ENCODE results near the gene CHRND. TPM values are rescaled to one million over a fixed set of nuclear protein-coding genes. Genes with fewer than 3 reads are reported as not detected.

CHRND gene
- total and polyA plus RNA-seq, 4 donors, result not detected

DNA sequence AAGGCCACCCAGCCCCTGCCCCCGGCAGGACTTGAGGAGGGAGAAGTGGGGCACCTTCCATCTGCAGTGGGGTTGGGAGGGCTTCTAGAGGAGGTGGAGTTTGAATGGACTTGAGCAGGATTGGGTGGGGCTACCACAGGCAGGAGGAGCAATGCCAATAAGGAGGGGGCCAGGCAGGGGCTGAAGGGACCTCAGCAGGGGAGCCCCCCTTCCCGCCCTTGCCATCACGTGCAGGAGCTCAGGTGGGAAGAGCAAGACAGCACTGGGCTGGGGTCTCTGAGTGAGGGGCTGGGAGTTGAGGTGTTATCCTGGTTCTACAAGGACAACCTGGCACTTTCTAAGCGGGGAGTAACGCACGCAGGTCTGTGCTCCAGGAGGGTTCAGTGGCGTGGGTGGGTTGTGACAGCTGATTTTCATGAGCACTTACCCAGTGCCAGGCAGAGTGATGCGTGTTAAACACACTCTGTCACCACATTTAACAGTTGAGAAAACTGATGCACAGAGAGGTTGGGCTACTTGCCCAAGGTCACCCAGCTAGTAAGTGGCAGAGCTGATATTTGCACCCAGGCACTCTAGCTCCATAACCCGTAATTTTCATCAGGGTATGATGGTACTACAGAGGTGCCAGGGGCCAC lies 4.8 kb downstream of the CHRND start:
- Histone ChIP-seq H3K9ac (ENCODE audit: low read depth in 1 of 2, low read length in 2 of 2) (no peak overlapping the region), H3K27ac (ENCODE audit: low read depth in 1 of 2, low read length in 2 of 2) (no peak overlapping the region), H3K4me1 (ENCODE audit: control insufficient read depth in 4 of 4, insufficient read depth in 4 of 4, low read length in 3 of 4) (no peaks in the 10 kb centered on the region), H3K9me3 (ENCODE audit: control insufficient read depth in 4 of 4, low read length in 3 of 4) (no peaks in the 10 kb centered on the region), H3K4me3 (ENCODE audit: low read depth in 1 of 3, low read length in 3 of 3) (no peak overlapping the region), H3K36me3 (ENCODE audit: control insufficient read depth in 4 of 4, insufficient read depth in 3 of 4, low read depth in 1 of 4, low read length in 3 of 4) (no peaks in the 10 kb centered on the region), H3K27me3 (ENCODE audit: control insufficient read depth in 4 of 4, insufficient read depth in 4 of 4, low read length in 3 of 4) (peaks cover 0 to 2% (median 0%) of the 10 kb centered on the region in 4 donors)
- DNase-seq (ENCODE audit: low spot score), result no peak
- WGBS, result 77% methylated on average over 9 of the region's 9 CpGs
- TF ChIP-seq, protein P1, sequence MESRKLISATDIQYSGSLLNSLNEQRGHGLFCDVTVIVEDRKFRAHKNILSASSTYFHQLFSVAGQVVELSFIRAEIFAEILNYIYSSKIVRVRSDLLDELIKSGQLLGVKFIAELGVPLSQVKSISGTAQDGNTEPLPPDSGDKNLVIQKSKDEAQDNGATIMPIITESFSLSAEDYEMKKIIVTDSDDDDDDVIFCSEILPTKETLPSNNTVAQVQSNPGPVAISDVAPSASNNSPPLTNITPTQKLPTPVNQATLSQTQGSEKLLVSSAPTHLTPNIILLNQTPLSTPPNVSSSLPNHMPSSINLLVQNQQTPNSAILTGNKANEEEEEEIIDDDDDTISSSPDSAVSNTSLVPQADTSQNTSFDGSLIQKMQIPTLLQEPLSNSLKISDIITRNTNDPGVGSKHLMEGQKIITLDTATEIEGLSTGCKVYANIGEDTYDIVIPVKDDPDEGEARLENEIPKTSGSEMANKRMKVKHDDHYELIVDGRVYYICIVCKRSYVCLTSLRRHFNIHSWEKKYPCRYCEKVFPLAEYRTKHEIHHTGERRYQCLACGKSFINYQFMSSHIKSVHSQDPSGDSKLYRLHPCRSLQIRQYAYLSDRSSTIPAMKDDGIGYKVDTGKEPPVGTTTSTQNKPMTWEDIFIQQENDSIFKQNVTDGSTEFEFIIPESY (IDR thresholded peaks at IDR 0.05), result no peak
- TF ChIP-seq SP1 (IDR thresholded peaks at IDR 0.05) (no peak), EGR1 (IDR thresholded peaks at IDR 0.05; ENCODE audit: low read depth in 2 of 2) (no peak), NR2F2 (IDR thresholded peaks at IDR 0.05) (no peak), YY1 (IDR thresholded peaks at IDR 0.05) (no peak), FOXA2 (IDR thresholded peaks at IDR 0.05) (no peak), RXRA (IDR thresholded peaks at IDR 0.05) (no peak), GABPA (IDR thresholded peaks at IDR 0.05 in 1 of 2, conservative IDR thresholded peaks at IDR 0.05 in 1 of 2) (no peak), FOXA1 (IDR thresholded peaks at IDR 0.05) (no peak), RAD21 (IDR thresholded peaks at IDR 0.05) (no peak), TAF1 (conservative IDR thresholded peaks at IDR 0.05) (no peak), HNF4G (IDR thresholded peaks at IDR 0.05) (no peak), JUND (IDR thresholded peaks at IDR 0.05) (no peak), HNF4A (conservative IDR thresholded peaks at IDR 0.05) (no peak)
- TF ChIP-seq, protein P2, sequence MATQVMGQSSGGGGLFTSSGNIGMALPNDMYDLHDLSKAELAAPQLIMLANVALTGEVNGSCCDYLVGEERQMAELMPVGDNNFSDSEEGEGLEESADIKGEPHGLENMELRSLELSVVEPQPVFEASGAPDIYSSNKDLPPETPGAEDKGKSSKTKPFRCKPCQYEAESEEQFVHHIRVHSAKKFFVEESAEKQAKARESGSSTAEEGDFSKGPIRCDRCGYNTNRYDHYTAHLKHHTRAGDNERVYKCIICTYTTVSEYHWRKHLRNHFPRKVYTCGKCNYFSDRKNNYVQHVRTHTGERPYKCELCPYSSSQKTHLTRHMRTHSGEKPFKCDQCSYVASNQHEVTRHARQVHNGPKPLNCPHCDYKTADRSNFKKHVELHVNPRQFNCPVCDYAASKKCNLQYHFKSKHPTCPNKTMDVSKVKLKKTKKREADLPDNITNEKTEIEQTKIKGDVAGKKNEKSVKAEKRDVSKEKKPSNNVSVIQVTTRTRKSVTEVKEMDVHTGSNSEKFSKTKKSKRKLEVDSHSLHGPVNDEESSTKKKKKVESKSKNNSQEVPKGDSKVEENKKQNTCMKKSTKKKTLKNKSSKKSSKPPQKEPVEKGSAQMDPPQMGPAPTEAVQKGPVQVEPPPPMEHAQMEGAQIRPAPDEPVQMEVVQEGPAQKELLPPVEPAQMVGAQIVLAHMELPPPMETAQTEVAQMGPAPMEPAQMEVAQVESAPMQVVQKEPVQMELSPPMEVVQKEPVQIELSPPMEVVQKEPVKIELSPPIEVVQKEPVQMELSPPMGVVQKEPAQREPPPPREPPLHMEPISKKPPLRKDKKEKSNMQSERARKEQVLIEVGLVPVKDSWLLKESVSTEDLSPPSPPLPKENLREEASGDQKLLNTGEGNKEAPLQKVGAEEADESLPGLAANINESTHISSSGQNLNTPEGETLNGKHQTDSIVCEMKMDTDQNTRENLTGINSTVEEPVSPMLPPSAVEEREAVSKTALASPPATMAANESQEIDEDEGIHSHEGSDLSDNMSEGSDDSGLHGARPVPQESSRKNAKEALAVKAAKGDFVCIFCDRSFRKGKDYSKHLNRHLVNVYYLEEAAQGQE (IDR thresholded peaks at IDR 0.05), result no peak
- TF ChIP-seq, protein P3, sequence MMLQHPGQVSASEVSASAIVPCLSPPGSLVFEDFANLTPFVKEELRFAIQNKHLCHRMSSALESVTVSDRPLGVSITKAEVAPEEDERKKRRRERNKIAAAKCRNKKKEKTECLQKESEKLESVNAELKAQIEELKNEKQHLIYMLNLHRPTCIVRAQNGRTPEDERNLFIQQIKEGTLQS (IDR thresholded peaks at IDR 0.05), result no peak
- TF ChIP-seq, protein P4, sequence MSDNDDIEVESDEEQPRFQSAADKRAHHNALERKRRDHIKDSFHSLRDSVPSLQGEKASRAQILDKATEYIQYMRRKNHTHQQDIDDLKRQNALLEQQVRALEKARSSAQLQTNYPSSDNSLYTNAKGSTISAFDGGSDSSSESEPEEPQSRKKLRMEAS (IDR thresholded peaks at IDR 0.05), result no peak
- TF ChIP-seq, protein P5, sequence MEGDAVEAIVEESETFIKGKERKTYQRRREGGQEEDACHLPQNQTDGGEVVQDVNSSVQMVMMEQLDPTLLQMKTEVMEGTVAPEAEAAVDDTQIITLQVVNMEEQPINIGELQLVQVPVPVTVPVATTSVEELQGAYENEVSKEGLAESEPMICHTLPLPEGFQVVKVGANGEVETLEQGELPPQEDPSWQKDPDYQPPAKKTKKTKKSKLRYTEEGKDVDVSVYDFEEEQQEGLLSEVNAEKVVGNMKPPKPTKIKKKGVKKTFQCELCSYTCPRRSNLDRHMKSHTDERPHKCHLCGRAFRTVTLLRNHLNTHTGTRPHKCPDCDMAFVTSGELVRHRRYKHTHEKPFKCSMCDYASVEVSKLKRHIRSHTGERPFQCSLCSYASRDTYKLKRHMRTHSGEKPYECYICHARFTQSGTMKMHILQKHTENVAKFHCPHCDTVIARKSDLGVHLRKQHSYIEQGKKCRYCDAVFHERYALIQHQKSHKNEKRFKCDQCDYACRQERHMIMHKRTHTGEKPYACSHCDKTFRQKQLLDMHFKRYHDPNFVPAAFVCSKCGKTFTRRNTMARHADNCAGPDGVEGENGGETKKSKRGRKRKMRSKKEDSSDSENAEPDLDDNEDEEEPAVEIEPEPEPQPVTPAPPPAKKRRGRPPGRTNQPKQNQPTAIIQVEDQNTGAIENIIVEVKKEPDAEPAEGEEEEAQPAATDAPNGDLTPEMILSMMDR (IDR thresholded peaks at IDR 0.05; ENCODE audit: low read depth, low read length, missing input control), result no peak

All from liver (tissue), 9 donors.